Measurements from ENCODE around the gene AGAP2. TPM values are rescaled to one million over a fixed set of nuclear protein-coding genes. Genes with fewer than 3 reads are reported as not detected.
A peak's percentile ranks its signal among the peaks of the same experiment; 100 is the strongest.

Gene AGAP2
- total RNA-seq, 1 experiment from 2014 or later: 0.57 TPM

- Mint-ChIP-seq H3K4me3 (ENCODE audit: low read depth, unreplicated experiment) (peak overlapping the region; percentile 93), H3K27ac (ENCODE audit: unreplicated experiment) (peak overlapping the region; percentile 99), H3K9me3 (ENCODE audit: low read depth, unreplicated experiment) (no peaks in the 10 kb centered on the region), H3K36me3 (ENCODE audit: insufficient read depth, unreplicated experiment) (peaks cover 61% of the 10 kb centered on the region), H3K4me1 (ENCODE audit: low read depth, unreplicated experiment) (peaks cover 35% of the 10 kb centered on the region), H3K27me3 (ENCODE audit: unreplicated experiment) (peaks cover 21% of the 10 kb centered on the region)
- intact Hi-C loops (cut with micrococcal nuclease; ENCODE audit: unreplicated experiment): no loop called here
- no peak for DNase-seq
- CTCF ChIA-PET: interaction anchor here (0.7 to 1.8 kb wide), 5 partner anchors 9 to 162 kb away, joined by 3 to 8 read pairs (median 4); no protein-coding TSS in a partner anchor
- no TSS peak for BruUV-seq (replicated peaks)
- no peak for TF ChIP-seq CTCF (IDR thresholded peaks at IDR 0.05; ENCODE audit: unreplicated experiment)
Measured at GRCh38 chr12:57745485-57745881, 6.9 kb upstream of the AGAP2 start.

- DNase-seq: peak; percentile 97
- H3K4me1 Mint-ChIP-seq (ENCODE audit: low read depth, unreplicated experiment): peaks cover 35% of the 10 kb centered on the region
- peaks cover 57% of the 10 kb centered on the region for H3K36me3 Mint-ChIP-seq (ENCODE audit: insufficient read depth, unreplicated experiment)
- H3K27ac Mint-ChIP-seq (ENCODE audit: unreplicated experiment): peak within 1 kb of the TSS; percentile 99
- intact Hi-C loops (cut with micrococcal nuclease; ENCODE audit: unreplicated experiment): no loop called here
- no peaks in the 10 kb centered on the region for H3K9me3 Mint-ChIP-seq (ENCODE audit: low read depth, unreplicated experiment)
- H3K4me3 Mint-ChIP-seq (ENCODE audit: low read depth, unreplicated experiment): peak within 1 kb of the TSS; percentile 93
- H3K27me3 Mint-ChIP-seq (ENCODE audit: unreplicated experiment): peaks cover 27% of the 10 kb centered on the region
- no peak for TF ChIP-seq CTCF (IDR thresholded peaks at IDR 0.05; ENCODE audit: unreplicated experiment)
- BruUV-seq (replicated peaks): no TSS peak
- CTCF ChIA-PET: interaction anchor here (0.7 to 1.8 kb wide), 7 partner anchors 9 to 161 kb away, joined by 3 to 8 read pairs (median 4); no protein-coding TSS in a partner anchor
Measured at GRCh38 chr12:57744777-57745484, 6.4 kb upstream of the AGAP2 start, which contains the start of gene TSPAN31. Gene TSPAN31, plus strand, starts transcription at chr12:57745039. Its CDS starts 116 bp downstream, at chr12:57745155.

- Mint-ChIP-seq H3K27me3 (ENCODE audit: unreplicated experiment) (peaks cover 33% of the 10 kb centered on the region), H3K4me3 (ENCODE audit: low read depth, unreplicated experiment) (peak overlapping the region; percentile 93), H3K36me3 (ENCODE audit: insufficient read depth, unreplicated experiment) (peaks cover 54% of the 10 kb centered on the region), H3K27ac (ENCODE audit: unreplicated experiment) (peak overlapping the region; percentile 99), H3K9me3 (ENCODE audit: low read depth, unreplicated experiment) (no peaks in the 10 kb centered on the region), H3K4me1 (ENCODE audit: low read depth, unreplicated experiment) (peaks cover 38% of the 10 kb centered on the region)
- CTCF ChIA-PET: interaction anchor here (0.8 to 1.8 kb wide), 6 partner anchors 9 to 161 kb away, joined by 3 to 8 read pairs (median 4); no protein-coding TSS in a partner anchor
- intact Hi-C loops (cut with micrococcal nuclease; ENCODE audit: unreplicated experiment): no loop called here
- no peak for TF ChIP-seq CTCF (IDR thresholded peaks at IDR 0.05; ENCODE audit: unreplicated experiment)
- peak; percentile 76 for DNase-seq
- BruUV-seq (replicated peaks): TSS peak; percentile 4
Measured at GRCh38 chr12:57744194-57744776, 5.7 kb upstream of the AGAP2 start.

- intact Hi-C loops (cut with micrococcal nuclease; ENCODE audit: unreplicated experiment): no loop called here
- H3K4me3 Mint-ChIP-seq (ENCODE audit: low read depth, unreplicated experiment): peak overlapping the region; percentile 93
- CTCF ChIA-PET: interaction anchor here (1.5 to 1.8 kb wide), 2 partner anchors 9 to 13 kb away, joined by 5 to 8 read pairs; no protein-coding TSS in a partner anchor
- H3K4me1 Mint-ChIP-seq (ENCODE audit: low read depth, unreplicated experiment): peaks cover 41% of the 10 kb centered on the region
- H3K27me3 Mint-ChIP-seq (ENCODE audit: unreplicated experiment): peaks cover 38% of the 10 kb centered on the region
- H3K9me3 Mint-ChIP-seq (ENCODE audit: low read depth, unreplicated experiment): no peaks in the 10 kb centered on the region
- DNase-seq: no peak
- no peak for TF ChIP-seq CTCF (IDR thresholded peaks at IDR 0.05; ENCODE audit: unreplicated experiment)
- no TSS peak for BruUV-seq (replicated peaks)
- H3K27ac Mint-ChIP-seq (ENCODE audit: unreplicated experiment): peak overlapping the region; percentile 99
- H3K36me3 Mint-ChIP-seq (ENCODE audit: insufficient read depth, unreplicated experiment): peaks cover 49% of the 10 kb centered on the region
Measured at GRCh38 chr12:57743769-57744168, 5.2 kb upstream of the AGAP2 start.
